Type B pancreatic cell (in vitro differentiated cells): ENCODE results near the gene SYCP2L. TPM values are rescaled to one million over a fixed set of nuclear protein-coding genes. Genes with fewer than 3 reads are reported as not detected.

Experiments used
- DNase-seq: peaks from one replicate; pipeline ENCODE4 v3.0.0; 2021; ENCODE audit warnings: mixed read lengths; ENCODE audit not compliant: unreplicated experiment; ENCODE audit errors: extremely low spot score
- H3K27ac Mint-ChIP-seq: 2 replicates; pipeline ENCODE4 v1.8.0; 2021; ENCODE audit warnings: mild to moderate bottlenecking, mixed read lengths
- H3K27me3 Mint-ChIP-seq: 2 replicates; pipeline ENCODE4 v1.8.0; 2021; ENCODE audit warnings: mixed read lengths
- H3K36me3 Mint-ChIP-seq: 2 replicates; pipeline ENCODE4 v1.8.0; 2021; ENCODE audit warnings: mixed read lengths
- H3K4me1 Mint-ChIP-seq: one replicate; pipeline ENCODE4 v1.8.0; 2021; ENCODE audit warnings: mixed read lengths; ENCODE audit not compliant: unreplicated experiment
- H3K4me3 Mint-ChIP-seq: 2 replicates; pipeline ENCODE4 v1.8.0; 2021; ENCODE audit warnings: mild to moderate bottlenecking, mixed read lengths
- H3K9me3 Mint-ChIP-seq: 2 replicates; pipeline ENCODE4 v1.8.0; 2021; ENCODE audit warnings: mixed read lengths
- CTCF ChIP-seq: fragments of 200-600 bp; sonication (generic); conservative IDR thresholded peaks from 2 replicates; pipeline ENCODE4 v1.5.0; 2021; ENCODE audit warnings: antibody characterized with exemption, mild to moderate bottlenecking
- total RNA-seq: library from RNA; stranded (reverse); gene quantifications from 2 replicates; pipeline ENCODE4 v1.2.1, GENCODE V29; 2021; ENCODE audit warnings: low replicate concordance

Gene SYCP2L
- total RNA-seq, 1 donor from 2014 or later: 6.9 TPM

GRCh38 chr6:11006061-11006460 is 119.2 kb downstream of the SYCP2L start:
- H3K4me1 Mint-ChIP-seq: peaks cover 11% of the 10 kb centered on the region
- no peak for TF ChIP-seq CTCF
- no peaks in the 10 kb centered on the region for H3K27me3 Mint-ChIP-seq
- H3K4me3 Mint-ChIP-seq: no peak overlapping the region
- DNase-seq: no peak
- H3K27ac Mint-ChIP-seq: no peak overlapping the region
- H3K9me3 Mint-ChIP-seq: no peaks in the 10 kb centered on the region
- H3K36me3 Mint-ChIP-seq: no peaks in the 10 kb centered on the region

- no peaks in the 10 kb centered on the region for H3K27me3 Mint-ChIP-seq
- H3K4me1 Mint-ChIP-seq: peaks cover 14% of the 10 kb centered on the region
- H3K4me3 Mint-ChIP-seq: no peak overlapping the region
- no peak for DNase-seq
- no peak for TF ChIP-seq CTCF
- H3K9me3 Mint-ChIP-seq: no peaks in the 10 kb centered on the region
- no peaks in the 10 kb centered on the region for H3K36me3 Mint-ChIP-seq
- peak overlapping the region; percentile 38 for H3K27ac Mint-ChIP-seq
These were observed 121.1 kb downstream of the SYCP2L start for GRCh38 chr6:11007715-11008608.

- no peaks in the 10 kb centered on the region for H3K36me3 Mint-ChIP-seq
- TF ChIP-seq CTCF: no peak
- peaks cover 18% of the 10 kb centered on the region for H3K4me1 Mint-ChIP-seq
- no peak overlapping the region for H3K27ac Mint-ChIP-seq
- H3K27me3 Mint-ChIP-seq: no peaks in the 10 kb centered on the region
- no peaks in the 10 kb centered on the region for H3K9me3 Mint-ChIP-seq
- H3K4me3 Mint-ChIP-seq: no peak overlapping the region
- no peak for DNase-seq
These were observed 122.0 kb downstream of the SYCP2L start for GRCh38 chr6:11008821-11009220.

- no peak overlapping the region for H3K27ac Mint-ChIP-seq
These were observed 122.5 kb downstream of the SYCP2L start for GRCh38 chr6:11009353-11009752.

GRCh38 chr6:11011787-11012234 is 125.0 kb downstream of the SYCP2L start:
- no peak for DNase-seq
- no peaks in the 10 kb centered on the region for H3K36me3 Mint-ChIP-seq
- no peaks in the 10 kb centered on the region for H3K9me3 Mint-ChIP-seq
- H3K27me3 Mint-ChIP-seq: peaks cover 5% of the 10 kb centered on the region
- no peak overlapping the region for H3K27ac Mint-ChIP-seq
- H3K4me1 Mint-ChIP-seq: peaks cover 14% of the 10 kb centered on the region
- TF ChIP-seq CTCF: no peak
- H3K4me3 Mint-ChIP-seq: no peak overlapping the region

More at GRCh38 chr6:11009353-11009752, 122.5 kb downstream of the SYCP2L start:
- H3K4me3 Mint-ChIP-seq: no peak overlapping the region
- DNase-seq: no peak
- no peak for TF ChIP-seq CTCF
- H3K4me1 Mint-ChIP-seq: peaks cover 18% of the 10 kb centered on the region
- H3K9me3 Mint-ChIP-seq: no peaks in the 10 kb centered on the region
- no peaks in the 10 kb centered on the region for H3K36me3 Mint-ChIP-seq
- H3K27me3 Mint-ChIP-seq: no peaks in the 10 kb centered on the region
